HEK293 (cell line): ENCODE data around the gene WDR91.

Source experiments
- CTCF ChIA-PET: fragments of 350-600 bp; formaldehyde crosslinking; extraction: SDS; loops from one replicate; lab custom pipeline; 2021; ENCODE audit warnings: antibody characterized with exemption; lab: Yijun Ruan, JAX
- POLR2A ChIA-PET: fragments of 300-600 bp; formaldehyde crosslinking; extraction: SDS; loops from one replicate; lab custom pipeline; 2020; ENCODE audit warnings: antibody characterized with exemption, inconsistent platforms; lab: Yijun Ruan, JAX
- H3K27ac ChIP-seq: fragments of 200-500 bp; sonication (Bioruptor generic); 2 replicates; pipeline ENCODE4 v1.5.1; 2014; ENCODE audit warnings: low read depth, low read length, control low read depth, inconsistent platforms; ENCODE audit errors: extremely low read depth
- H3K36me3 ChIP-seq, 2 experiments: fragments of 200-500 bp in 1 of 2; sonication (Bioruptor generic) in 1 of 2; 1 replicate in 1 of 2; 2 replicates in 1 of 2; pipeline ENCODE4 v1.5.1; 2014 to 2017; ENCODE audit warnings: inconsistent platforms in 2 of 2, low read length in 2 of 2; ENCODE audit not compliant: control insufficient read depth in 2 of 2, insufficient read depth in 1 of 2
- H3K4me1 ChIP-seq: fragments of 200-500 bp; sonication (Bioruptor generic); 2 replicates; pipeline ENCODE4 v1.5.1; 2014; ENCODE audit warnings: mild to moderate bottlenecking, low read length, inconsistent platforms; ENCODE audit not compliant: control insufficient read depth, insufficient read depth
- H3K4me3 ChIP-seq: 2 replicates; pipeline ENCODE4 v1.5.1; 2011; ENCODE audit warnings: low read depth, mild to moderate bottlenecking, control low read depth, low read length, moderate library complexity
- H3K9me3 ChIP-seq: fragments of 200-500 bp; sonication (Bioruptor generic); 2 replicates; pipeline ENCODE4 v1.5.1; 2014; ENCODE audit warnings: low read depth, low read length, inconsistent platforms; ENCODE audit not compliant: control insufficient read depth, insufficient read depth
- EGR2 ChIP-seq: fragments of 450-650 bp; formaldehyde crosslinking; IDR thresholded peaks from 2 replicates; pipeline ENCODE4 v1.5.1; 2016; ENCODE audit warnings: low read depth, missing biosample characterization, missing genetic modification characterization
- KLF1 ChIP-seq: fragments of 450-650 bp; formaldehyde crosslinking; IDR thresholded peaks from 2 replicates; pipeline ENCODE4 v1.5.1; 2016; ENCODE audit warnings: missing biosample characterization, missing genetic modification characterization
- KLF7 ChIP-seq: fragments of 450-650 bp; formaldehyde crosslinking; IDR thresholded peaks from 2 replicates; pipeline ENCODE4 v1.5.1; 2016; ENCODE audit warnings: missing biosample characterization, missing genetic modification characterization, borderline replicate concordance
- KLF8 ChIP-seq: fragments of 450-650 bp; formaldehyde crosslinking; IDR thresholded peaks from 2 replicates; pipeline ENCODE4 v1.5.1; 2016; ENCODE audit warnings: missing biosample characterization, missing genetic modification characterization
- MZF1 ChIP-seq: fragments of 450-650 bp; formaldehyde crosslinking; IDR thresholded peaks from 2 replicates; pipeline ENCODE4 v1.5.1; 2017; ENCODE audit warnings: missing biosample characterization, missing genetic modification characterization, borderline replicate concordance
- PRDM6 ChIP-seq: fragments of 450-650 bp; formaldehyde crosslinking; IDR thresholded peaks from 2 replicates; pipeline ENCODE4 v1.5.1; 2017; ENCODE audit warnings: missing biosample characterization, missing genetic modification characterization
- SP3 ChIP-seq: fragments of 450-650 bp; formaldehyde crosslinking; IDR thresholded peaks from 2 replicates; pipeline ENCODE4 v1.5.1; 2016; ENCODE audit warnings: missing biosample characterization, missing genetic modification characterization
- TRIM28 ChIP-seq: IDR thresholded peaks from 2 replicates; pipeline ENCODE4 v1.6.1; 2011; ENCODE audit warnings: low read length, control low read depth, borderline replicate concordance
- ZBTB26 ChIP-seq: fragments of 450-650 bp; formaldehyde crosslinking; optimal IDR thresholded peaks from 2 replicates; pipeline ENCODE3; 2016; ENCODE audit warnings: missing biosample characterization, mild to moderate bottlenecking, missing genetic modification characterization
- ZFHX2 ChIP-seq: fragments of 450-650 bp; formaldehyde crosslinking; conservative IDR thresholded peaks from 2 replicates; pipeline ENCODE4 v1.5.1; 2016; ENCODE audit warnings: missing biosample characterization, missing genetic modification characterization
- ZFP69B ChIP-seq: fragments of 450-650 bp; formaldehyde crosslinking; IDR thresholded peaks from 2 replicates; pipeline ENCODE4 v1.5.1; 2016; ENCODE audit warnings: missing biosample characterization, missing genetic modification characterization
- ZNF133 ChIP-seq: fragments of 450-650 bp; formaldehyde crosslinking; IDR thresholded peaks from 2 replicates; pipeline ENCODE4 v1.5.1; 2016; ENCODE audit warnings: missing biosample characterization, missing genetic modification characterization
- ZNF138 ChIP-seq: fragments of 450-650 bp; formaldehyde crosslinking; IDR thresholded peaks from 2 replicates; pipeline ENCODE4 v1.5.1; 2016; ENCODE audit warnings: missing biosample characterization, missing genetic modification characterization, borderline replicate concordance
- ZNF18 ChIP-seq: fragments of 450-650 bp; formaldehyde crosslinking; IDR thresholded peaks from 2 replicates; pipeline ENCODE4 v1.5.1; 2016; ENCODE audit warnings: missing biosample characterization, missing genetic modification characterization
- ZNF23 ChIP-seq: fragments of 450-650 bp; formaldehyde crosslinking; IDR thresholded peaks from 2 replicates; pipeline ENCODE4 v1.5.1; 2016; ENCODE audit warnings: missing biosample characterization, missing genetic modification characterization, borderline replicate concordance
- ZNF292 ChIP-seq: fragments of 450-650 bp; formaldehyde crosslinking; IDR thresholded peaks from 2 replicates; pipeline ENCODE4 v1.5.1; 2016; ENCODE audit warnings: low read depth, missing biosample characterization, missing genetic modification characterization, borderline replicate concordance
- ZNF366 ChIP-seq: fragments of 450-650 bp; formaldehyde crosslinking; conservative IDR thresholded peaks from 2 replicates; pipeline ENCODE4 v1.5.1; 2016; ENCODE audit warnings: missing biosample characterization, missing genetic modification characterization
- ZNF433 ChIP-seq: fragments of 450-650 bp; formaldehyde crosslinking; IDR thresholded peaks from 2 replicates; pipeline ENCODE4 v1.5.1; 2016; ENCODE audit warnings: missing biosample characterization, missing genetic modification characterization, low read depth
- ZNF473 ChIP-seq: fragments of 450-650 bp; formaldehyde crosslinking; IDR thresholded peaks from 2 replicates; pipeline ENCODE4 v1.5.1; 2017; ENCODE audit warnings: missing biosample characterization, missing genetic modification characterization
- ZNF654 ChIP-seq: fragments of 450-650 bp; formaldehyde crosslinking; IDR thresholded peaks from 2 replicates; pipeline ENCODE4 v1.5.1; 2016; ENCODE audit warnings: low read depth, missing biosample characterization, missing genetic modification characterization
- ZNF670 ChIP-seq: fragments of 450-650 bp; formaldehyde crosslinking; IDR thresholded peaks from 2 replicates; pipeline ENCODE4 v1.5.1; 2016; ENCODE audit warnings: missing biosample characterization, missing genetic modification characterization, low read depth
- ZNF830 ChIP-seq: fragments of 450-650 bp; IDR thresholded peaks from 2 replicates; pipeline ENCODE4 v1.5.0; 2018; ENCODE audit warnings: missing biosample characterization, missing genetic modification characterization, low read depth, mild to moderate bottlenecking, moderate library complexity

The WDR91 gene

GRCh38 chr7:135232720-135233119 lies 21.4 kb upstream of the WDR91 start:
- POLR2A ChIA-PET: no interaction called here
- CTCF ChIA-PET: interaction anchor here (0.6 to 0.9 kb wide), 2 partner anchors 42 to 437 kb away, joined by 3 read pairs; no protein-coding TSS in a partner anchor
- Histone ChIP-seq H3K4me3 (no peak overlapping the region), H3K4me1 (no peaks in the 10 kb centered on the region), H3K36me3 (no peaks in the 10 kb centered on the region), H3K27ac (no peak overlapping the region), H3K9me3 (no peaks in the 10 kb centered on the region)
- no peak for TF ChIP-seq SP3 (tag by site-specific recombination)
- TF ChIP-seq ZBTB26: no peak
- TF ChIP-seq KLF7 (tag by site-specific recombination): peak; percentile 100
- TF ChIP-seq ZNF654 (tag by site-specific recombination): no peak
- TF ChIP-seq ZNF366 (tag by site-specific recombination): no peak
- TF ChIP-seq ZNF292 (tag by site-specific recombination): no peak
- peak; percentile 40 for TF ChIP-seq KLF1 (tag by site-specific recombination)
- TF ChIP-seq KLF8: 0 out of 2 replicates have a peak, but pooled peaks have one; percentile 28

- no peaks in the 10 kb centered on the region for H3K4me1 ChIP-seq
- no peak overlapping the region for H3K4me3 ChIP-seq
- CTCF ChIA-PET: interaction anchor here (0.5 kb wide), 1 partner anchor 155 kb away, joined by 3 read pairs; no protein-coding TSS in a partner anchor
- peak; percentile 62 for TF ChIP-seq EGR2 (tag by site-specific recombination)
- TF ChIP-seq ZNF670 (tag by site-specific recombination): no peak
- peak; percentile 51; the same call in 1 of the 2 replicates for TF ChIP-seq ZFHX2 (tag by site-specific recombination)
- TF ChIP-seq, all 188 proteins: peak for 2
- Histone ChIP-seq H3K36me3 (no peaks in the 10 kb centered on the region), H3K27ac (no peak overlapping the region), H3K9me3 (no peaks in the 10 kb centered on the region)
- POLR2A ChIA-PET: no interaction called here
Measured at GRCh38 chr7:135232087-135232486, 20.8 kb upstream of the WDR91 start.

GRCh38 chr7:135231686-135232085 lies 20.4 kb upstream of the WDR91 start:
- Histone ChIP-seq H3K4me1 (no peaks in the 10 kb centered on the region), H3K27ac (no peak overlapping the region), H3K9me3 (no peaks in the 10 kb centered on the region), H3K4me3 (no peak overlapping the region), H3K36me3 (no peaks in the 10 kb centered on the region)
- CTCF ChIA-PET: interaction anchor here (0.5 kb wide), 1 partner anchor 155 kb away, joined by 3 read pairs; no protein-coding TSS in a partner anchor
- POLR2A ChIA-PET: no interaction called here
- TF ChIP-seq ZNF830: no peak
- TF ChIP-seq ZFP69B (tag by site-specific recombination): no peak
- no peak for TF ChIP-seq ZNF18 (tag by site-specific recombination)
- no peak for TF ChIP-seq ZNF473
- TF ChIP-seq EGR2 (tag by site-specific recombination): no peak

- CTCF ChIA-PET: interaction anchor here (0.7 kb wide), 1 partner anchor 686 kb away, joined by 3 read pairs; no protein-coding TSS in a partner anchor
- no peak for TF ChIP-seq ZNF138 (tag by site-specific recombination)
- no peak for TF ChIP-seq TRIM28
- no peak for TF ChIP-seq ZNF433
- no peak for TF ChIP-seq SP3 (tag by site-specific recombination)
- no peak for TF ChIP-seq PRDM6 (tag by site-specific recombination)
- no peak for TF ChIP-seq ZNF133 (tag by site-specific recombination)
- no peak for TF ChIP-seq MZF1
- TF ChIP-seq ZNF23 (tag by site-specific recombination): no peak
Measured at GRCh38 chr7:135224027-135224426, 12.7 kb upstream of the WDR91 start.

More at GRCh38 chr7:135224027-135224426, 12.7 kb upstream of the WDR91 start:
- Histone ChIP-seq H3K27ac (no peak overlapping the region), H3K36me3 (no peaks in the 10 kb centered on the region), H3K9me3 (no peaks in the 10 kb centered on the region), H3K4me3 (no peak overlapping the region), H3K4me1 (no peaks in the 10 kb centered on the region)
- POLR2A ChIA-PET: no interaction called here
